Ovary (tissue), 9 donors: ENCODE data around the gene SLC4A3. TPM values are rescaled to one million over a fixed set of nuclear protein-coding genes. Genes with fewer than 3 reads are reported as not detected.

Experiments used
- DNase-seq, 5 donors: peaks; one replicate each; pipeline ENCODE4 v3.0.0-alpha.2; 2019 to 2020
- H3K27ac ChIP-seq, 2 donors: fragments of 200-600 bp; one replicate each; pipeline versions ENCODE4 v1.5.1 to v1.8.0; 2019 to 2022
- H3K27me3 ChIP-seq: fragments of 200-600 bp; one replicate; pipeline ENCODE4 v1.8.0; 2022
- H3K36me3 ChIP-seq: fragments of 200-600 bp; sonication (generic); one replicate; pipeline ENCODE4 v1.5.1; 2019
- H3K4me1 ChIP-seq: one replicate; pipeline ENCODE4 v1.8.1; 2013; ENCODE audit warnings: mild to moderate bottlenecking, moderate library complexity; ENCODE audit not compliant: insufficient read depth
- H3K4me3 ChIP-seq: fragments of 200-600 bp; sonication (generic); one replicate; pipeline ENCODE4 v1.5.1; 2017
- H3K9me3 ChIP-seq, 2 donors: fragments of 200-600 bp in 1 of 2; sonication (generic) in 1 of 2; one replicate each; pipeline versions ENCODE4 v1.5.1 to v1.8.1; 2013 to 2019; ENCODE audit warnings: mild to moderate bottlenecking in 1 of 2, moderate library complexity in 1 of 2
- CTCF ChIP-seq, 3 donors: fragments of 450-650 bp in 2 of 3; fragments of 200-600 bp in 1 of 3; IDR thresholded peaks; one replicate each; pipeline versions ENCODE4 v1.5.1 to v1.8.0; 2016 to 2022; ENCODE audit warnings: antibody characterized with exemption in 3 of 3, mild to moderate bottlenecking in 1 of 3
- EP300 ChIP-seq: sonication (generic); formaldehyde crosslinking; IDR thresholded peaks from one replicate; pipeline ENCODE4 v1.6.1; 2017; ENCODE audit warnings: antibody characterized with exemption
- POLR2A ChIP-seq: fragments of 450-650 bp; IDR thresholded peaks from one replicate; pipeline ENCODE4 v1.6.1; 2017; ENCODE audit warnings: antibody characterized with exemption, mild to moderate bottlenecking, moderate library complexity
- WGBS, 3 donors: extraction: QIAGEN DNeasy Blood & Tissue Kit in 1 of 3; methylation state at CpG; one replicate each; pipeline versions ENCODE4 v1.1.5 to v1.1.7; 2013 to 2017; 5-methylcytosine and 5-hydroxymethylcytosine counted together
- intact Hi-C, 4 donors: fragments of 100-400 bp; cut with DNase I; formaldehyde crosslinking; loops; one replicate each; pipeline versions ENCODE4 v1.11.0 to v1.15.1; 2022 to 2023
- polyA plus RNA-seq, 2 donors: library from polyadenylated mRNA; stranded (reverse); fragments of 200-250 nt in 1 of 2; fragments of 350-450 nt in 1 of 2; fragmentation: Illumina TruSeq in 1 of 2; extraction: RNeasy Lipid Tissue Mini Kit (QIAGEN cat#74804) in 1 of 2; gene quantifications; one replicate each; pipeline ENCODE4 v1.2.3, GENCODE V29; 2013 to 2014
- total RNA-seq, 7 donors: library from RNA; depleted of rRNA in 2 of 7; stranded (reverse); fragments of >200 nt in 2 of 7; fragmentation: NEBNext Ultra II Directional in 3 of 7; extraction: Animal tissue kit (Norgen Biotek cat#: 25700) in 3 of 7; gene quantifications; one replicate each; pipeline versions ENCODE4 v1.1.0 to v1.2.4, GENCODE V29; 2016 to 2023
- donor health status: DM: no; HTN: no; CAD: no; lungs with moderate emphysema.
- donor health status: DM: no; HTN: no; CAD: no.
- donor health status: Bipolar disorder and iron deficiency.
- donor health status: DM: yes; HTN: yes; CAD: no.
- donor health status: DM: no; HTN: no; CAD: no.
- donor health status: DM: yes; HTN: yes; CAD: no.

The SLC4A3 gene
- total and polyA plus RNA-seq, 9 donors: 5.3 to 232 (median 98.5) TPM

- no peaks in the 10 kb centered on the region for H3K36me3 ChIP-seq
- H3K27me3 ChIP-seq: no peaks in the 10 kb centered on the region
- H3K4me1 ChIP-seq: peaks cover 47% of the 10 kb centered on the region
- H3K4me3 ChIP-seq: no peak overlapping the region
- intact Hi-C loops: loop anchor here in 2 of 4 donors (5.0 kb wide), 2 partner anchors 33 to 53 kb away; partner anchors contain the start of genes INHA (in 2 of the 2) and OBSL1 (in 2 of the 2)
- DNase-seq: peak in 3 of 5 donors; percentile 57 to 64 (median 58)
- no peaks in the 10 kb centered on the region for H3K9me3 ChIP-seq
- peak overlapping the region; percentile 93 to 95 for H3K27ac ChIP-seq
- 46 to 48% (median 47%) methylated on average over 6 of the region's 6 CpGs for WGBS, 3 donors
- TF ChIP-seq CTCF (IDR thresholded peaks at IDR 0.05) (no peak), POLR2A (no peak), EP300 (no peak)
Observed at GRCh38 chr2:219605607-219605954, 21.8 kb upstream of the SLC4A3 start.

GRCh38 chr2:219607931-219608330, 19.5 kb upstream of the SLC4A3 start:
- Histone ChIP-seq H3K27me3 (no peaks in the 10 kb centered on the region), H3K4me1 (peaks cover 64% of the 10 kb centered on the region), H3K36me3 (no peaks in the 10 kb centered on the region), H3K27ac (peak overlapping the region; percentile 93 to 95), H3K4me3 (no peak overlapping the region), H3K9me3 (no peaks in the 10 kb centered on the region)
- WGBS, 3 donors: 65 to 77% (median 66%) methylated on average over 14 to 15 of the region's 15 CpGs
- intact Hi-C loops: loop anchor here in 2 of 4 donors (2.0 to 5.0 kb wide), 3 partner anchors 35 to 56 kb away; partner anchors contain the start of genes INHA (in 2 of the 2) and OBSL1 (in 2 of the 2)
- DNase-seq: peak in 2 of 5 donors; percentile 35 to 55
- TF ChIP-seq EP300 (no peak), CTCF (IDR thresholded peaks at IDR 0.05) (no peak), POLR2A (no peak)

GRCh38 chr2:219608399-219608964, 18.9 kb upstream of the SLC4A3 start:
- 52 to 69% (median 66%) methylated on average over 15 of the region's 15 CpGs for WGBS, 3 donors
- Histone ChIP-seq H3K27me3 (no peaks in the 10 kb centered on the region), H3K36me3 (no peaks in the 10 kb centered on the region), H3K27ac (peak overlapping the region; percentile 93 to 95), H3K4me1 (peaks cover 64% of the 10 kb centered on the region), H3K4me3 (no peak overlapping the region), H3K9me3 (no peaks in the 10 kb centered on the region)
- DNase-seq: peak in 1 of 5 donors; percentile 54
- no peak for TF ChIP-seq EP300
- TF ChIP-seq POLR2A: no peak
- no peak for TF ChIP-seq CTCF (IDR thresholded peaks at IDR 0.05)
- intact Hi-C loops: loop anchor here in 2 of 4 donors (5.0 kb wide), 2 partner anchors 36 to 56 kb away; partner anchors contain the start of genes INHA (in 2 of the 2) and OBSL1 (in 2 of the 2)

GRCh38 chr2:219609149-219609750, 18.2 kb upstream of the SLC4A3 start:
- 18 to 30% (median 20%) methylated on average over 13 of the region's 13 CpGs for WGBS, 3 donors
- intact Hi-C loops: loop anchor here in 2 of 4 donors (5.0 kb wide), 2 partner anchors 37 to 57 kb away; partner anchors contain the start of genes INHA (in 2 of the 2) and OBSL1 (in 2 of the 2)
- peak; percentile 54 to 77 (median 67) for DNase-seq
- peak overlapping the region; percentile 93 to 95 for H3K27ac ChIP-seq
- TF ChIP-seq POLR2A: no peak
- H3K4me3 ChIP-seq: no peak overlapping the region
- H3K36me3 ChIP-seq: no peaks in the 10 kb centered on the region
- H3K27me3 ChIP-seq: no peaks in the 10 kb centered on the region
- peaks cover 61% of the 10 kb centered on the region for H3K4me1 ChIP-seq
- H3K9me3 ChIP-seq: no peaks in the 10 kb centered on the region

GRCh38 chr2:219611306-219611705, 16.1 kb upstream of the SLC4A3 start:
- TF ChIP-seq CTCF (IDR thresholded peaks at IDR 0.05) (no peak), EP300 (no peak), POLR2A (no peak)
- no peaks in the 10 kb centered on the region for H3K36me3 ChIP-seq
- intact Hi-C loops: no loop called here
- 89 to 91% (median 89%) methylated on average over 9 of the region's 9 CpGs for WGBS, 3 donors
- peak overlapping the region; percentile 50 to 95 for H3K27ac ChIP-seq
- peak in 1 of 5 donors; percentile 44 for DNase-seq
- H3K4me1 ChIP-seq: peaks cover 44% of the 10 kb centered on the region
- no peaks in the 10 kb centered on the region for H3K9me3 ChIP-seq
- H3K4me3 ChIP-seq: no peak overlapping the region
- H3K27me3 ChIP-seq: no peaks in the 10 kb centered on the region
